GM21717 (cell line): ENCODE data around the gene SIX1.
A peak's percentile ranks its signal among the peaks of the same experiment; 100 is the strongest.

ENCODE experiments used
- ATAC-seq: cut with Tn5 transposase; IDR thresholded peaks from one replicate; pipeline ENCODE4 v1.9.1; 2021; ENCODE audit warnings: mild to moderate bottlenecking, moderate library complexity; ENCODE audit not compliant: unreplicated experiment

The SIX1 gene

GRCh38 chr14:60643141-60643462 lies 6.2 kb downstream of the SIX1 start:
- ATAC-seq, result no peak

- no peak for ATAC-seq
Observed at GRCh38 chr14:60642270-60643140, 6.8 kb downstream of the SIX1 start.

- ATAC-seq, result no peak
Observed at GRCh38 chr14:60641742-60642269, 7.5 kb downstream of the SIX1 start.

GRCh38 chr14:60640859-60641741 lies 8.2 kb downstream of the SIX1 start:
- no peak for ATAC-seq

DNA sequence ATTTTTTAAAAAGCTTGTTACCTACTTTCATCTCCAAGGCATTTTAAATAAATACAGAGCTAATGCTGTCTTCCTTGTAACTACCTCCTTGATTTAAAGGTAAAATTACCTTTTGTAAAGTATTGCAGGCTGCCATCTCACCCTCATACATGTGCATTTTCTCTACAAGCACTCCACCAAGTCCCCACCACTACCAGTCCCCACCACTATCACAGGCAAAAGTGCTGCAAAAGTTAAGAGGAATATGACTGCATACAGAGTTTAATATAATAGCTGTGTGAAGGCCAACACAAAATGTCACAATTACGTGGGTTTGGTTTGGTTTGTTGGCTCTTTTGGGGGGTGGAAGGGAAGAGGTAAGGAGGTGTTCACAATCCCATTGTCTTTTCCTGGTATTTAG lies 9.6 kb downstream of the SIX1 start:
- no peak for ATAC-seq

DNA sequence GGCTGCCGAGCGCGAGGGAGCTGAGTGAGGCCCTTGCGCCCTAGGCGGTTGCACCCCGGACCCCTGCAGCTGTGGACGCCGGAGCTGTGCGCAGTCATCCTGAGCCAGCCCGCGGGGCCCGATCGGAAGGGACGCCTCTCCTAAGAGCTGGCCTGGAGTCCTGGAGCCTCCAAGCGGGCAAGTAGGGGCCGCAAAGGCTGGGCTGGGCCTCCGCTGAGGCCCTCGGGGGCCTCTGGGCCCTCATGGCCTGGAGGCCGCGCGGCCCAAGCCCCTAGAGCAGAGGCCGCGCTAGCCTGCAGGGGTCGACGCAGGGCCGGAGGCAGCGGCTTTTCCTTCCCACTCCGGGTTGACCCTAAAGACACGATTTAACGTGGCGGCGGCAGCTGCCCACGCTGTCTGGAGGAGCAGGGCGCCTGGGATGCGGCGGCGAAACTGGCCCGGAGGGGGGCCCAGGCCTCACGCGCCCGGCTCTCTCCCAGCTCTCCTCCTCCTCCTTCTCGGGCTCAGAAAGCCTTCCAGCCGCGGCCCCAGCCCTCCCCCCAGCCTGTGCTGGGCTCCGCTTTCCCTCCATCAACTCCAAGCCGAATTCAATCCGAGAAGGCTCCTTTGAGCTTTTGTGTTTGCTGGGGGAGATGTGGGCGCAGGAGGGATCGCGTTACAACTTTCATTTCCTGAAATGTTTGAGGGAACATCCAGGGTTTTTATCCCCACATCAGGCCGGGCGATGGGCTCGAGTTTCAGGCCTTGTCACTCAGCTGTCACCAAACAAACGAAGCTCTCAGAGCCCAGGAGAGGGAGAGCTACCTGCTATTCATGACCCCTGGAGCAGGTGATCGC lies 11.6 kb downstream of the SIX1 start:
- ATAC-seq, result no peak

GRCh38 chr14:60636879-60637478 lies 12.3 kb downstream of the SIX1 start:
- ATAC-seq, result no peak

DNA sequence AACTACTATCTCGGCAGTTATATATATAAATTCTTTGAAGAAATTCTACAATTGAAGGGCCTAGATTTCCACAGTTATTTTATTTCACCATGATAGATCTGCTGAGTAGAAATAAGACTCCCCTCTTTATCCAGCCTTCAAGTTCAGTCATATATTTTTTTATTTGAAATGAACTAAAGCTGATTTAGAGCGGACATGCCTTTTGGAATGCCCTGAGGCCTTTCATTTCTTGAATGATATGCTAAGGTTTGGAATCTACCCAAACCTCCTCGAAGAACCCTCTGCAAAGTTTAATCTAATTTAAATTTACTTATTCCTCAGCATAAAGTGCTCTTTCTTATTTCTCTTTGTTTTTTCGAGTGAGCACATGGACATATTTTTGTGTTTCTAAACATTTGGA lies 15.1 kb downstream of the SIX1 start:
- no peak for ATAC-seq

GRCh38 chr14:60632777-60633176 lies 16.5 kb downstream of the SIX1 start:
- peak; percentile 81 for ATAC-seq

- ATAC-seq, result peak; percentile 68
Observed at GRCh38 chr14:60632257-60632656, 17.0 kb downstream of the SIX1 start.

DNA sequence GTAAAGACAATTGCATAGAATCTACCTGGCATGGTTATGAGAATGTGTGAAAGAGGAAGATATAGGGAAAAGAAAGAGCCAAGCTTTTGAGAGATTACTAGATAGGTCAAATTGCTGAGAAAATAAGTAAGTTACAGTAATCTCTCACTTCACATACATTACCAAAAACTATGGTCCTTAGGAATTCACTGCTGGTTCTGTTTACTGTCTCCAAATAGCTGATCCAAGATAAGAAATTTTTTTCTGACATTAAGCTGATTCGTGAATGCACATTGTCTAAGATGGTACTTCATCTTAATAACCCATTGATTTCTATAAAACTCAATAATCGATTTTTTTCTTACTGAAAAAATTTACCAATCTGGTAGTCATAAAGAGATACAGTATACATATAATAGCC lies 17.4 kb downstream of the SIX1 start:
- ATAC-seq, result no peak

DNA sequence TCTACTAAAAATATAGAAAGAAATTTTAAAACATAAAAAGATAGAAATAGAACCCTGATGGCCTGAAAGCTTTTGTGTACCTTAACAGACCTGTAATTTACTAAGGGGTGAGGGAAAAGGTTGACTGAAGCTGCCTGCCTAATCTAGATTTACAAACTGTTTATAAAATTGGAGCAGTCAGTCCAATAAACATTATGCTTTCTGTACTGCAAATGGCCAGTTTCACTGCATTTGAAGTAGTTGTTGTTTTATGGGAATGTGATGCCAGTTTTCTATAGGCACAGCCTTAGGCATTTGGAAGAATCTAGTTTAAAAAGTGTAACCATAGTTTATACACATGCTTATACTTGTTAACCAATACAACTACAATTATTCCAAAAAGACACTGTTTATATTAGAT lies 19.1 kb downstream of the SIX1 start:
- no peak for ATAC-seq

- no peak for ATAC-seq
Observed at GRCh38 chr14:60628892-60629291, 20.4 kb downstream of the SIX1 start.

DNA sequence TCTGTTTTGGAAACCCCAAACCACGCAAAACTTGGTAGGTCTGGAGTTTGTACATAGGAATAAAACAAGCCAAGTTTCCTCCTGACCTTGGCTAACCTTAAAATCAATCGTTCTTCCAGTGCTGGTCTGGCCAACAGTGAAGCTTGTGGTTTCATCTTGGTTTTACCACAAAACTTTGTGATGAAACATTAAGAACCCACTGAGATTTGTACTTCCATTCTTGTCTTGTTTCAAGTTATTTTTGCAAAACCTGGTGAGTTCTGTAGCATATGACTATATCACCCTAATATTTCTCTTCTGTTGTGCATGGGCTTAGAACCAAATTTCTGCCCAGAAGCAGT lies 26.4 kb downstream of the SIX1 start:
- ATAC-seq, result no peak

DNA sequence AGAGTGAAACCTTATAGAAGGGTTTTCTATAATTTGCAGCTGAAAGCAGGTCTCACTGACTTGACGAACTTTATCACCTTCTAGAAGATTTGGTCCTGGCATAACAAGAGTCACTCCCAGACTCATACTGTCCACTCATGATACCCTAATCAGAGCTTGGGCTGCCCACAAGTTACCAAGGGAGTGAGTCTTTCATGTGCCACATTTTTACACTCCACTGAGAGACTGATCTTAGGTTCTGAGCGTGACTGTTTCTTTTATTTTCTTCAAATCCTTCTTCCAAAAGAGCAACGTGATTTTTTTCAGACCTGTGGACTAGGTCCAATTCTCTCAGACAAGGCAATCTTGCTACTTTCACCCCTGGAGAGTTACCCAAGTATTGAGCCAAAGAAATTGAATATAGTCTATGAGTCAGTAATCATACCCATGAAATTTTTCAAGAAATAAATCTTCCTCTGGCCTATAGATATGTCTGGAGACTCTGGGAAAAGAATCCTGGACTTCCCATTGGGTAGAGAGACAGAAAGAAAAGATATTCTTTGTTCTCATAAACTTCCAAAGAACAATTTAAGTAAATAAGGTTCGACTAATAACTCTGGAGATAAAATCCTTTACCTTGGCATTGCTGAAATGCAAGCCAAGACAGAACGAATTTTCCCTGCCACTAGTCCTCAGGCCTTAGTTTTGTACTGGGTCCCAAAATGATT lies 26.9 kb downstream of the SIX1 start:
- no peak for ATAC-seq

GRCh38 chr14:60621386-60621785 lies 27.9 kb downstream of the SIX1 start:
- ATAC-seq, result no peak

DNA sequence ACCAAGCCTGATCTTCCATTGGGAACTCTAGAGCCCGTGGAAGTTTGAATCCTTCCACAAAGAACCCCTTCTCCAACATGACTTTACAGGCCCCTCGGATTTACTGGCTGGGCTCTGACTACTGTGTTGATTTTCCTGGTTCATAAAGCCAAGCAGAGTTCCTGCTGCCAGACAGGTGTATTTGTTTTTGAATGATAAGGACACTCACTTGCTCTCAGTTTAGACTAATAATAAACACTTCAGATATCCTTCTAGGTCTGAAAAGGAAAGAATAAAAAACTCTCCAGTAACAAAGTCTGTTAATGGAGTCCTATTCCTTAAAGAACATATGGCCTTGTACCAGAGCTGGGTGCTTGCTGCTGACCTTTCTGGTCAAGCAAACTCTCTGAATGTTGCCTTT lies 31.0 kb downstream of the SIX1 start:
- no peak for ATAC-seq

- ATAC-seq, result no peak
Observed at GRCh38 chr14:60616461-60616959, 32.8 kb downstream of the SIX1 start.

GRCh38 chr14:60602291-60602690 lies 47.0 kb downstream of the SIX1 start:
- ATAC-seq, result no peak

GRCh38 chr14:60599727-60600126 lies 49.5 kb downstream of the SIX1 start:
- ATAC-seq, result no peak
